HEK293 (cell line): Measurements from ENCODE around the gene CYP2A6.
A peak's percentile ranks its signal among the peaks of the same experiment; 100 is the strongest.

ENCODE experiments used
- CTCF ChIA-PET: fragments of 350-600 bp; formaldehyde crosslinking; extraction: SDS; loops from one replicate; lab custom pipeline; 2021; ENCODE audit warnings: antibody characterized with exemption; lab: Yijun Ruan, JAX
- POLR2A ChIA-PET: fragments of 300-600 bp; formaldehyde crosslinking; extraction: SDS; loops from one replicate; lab custom pipeline; 2020; ENCODE audit warnings: antibody characterized with exemption, inconsistent platforms; lab: Yijun Ruan, JAX
- H3K27ac ChIP-seq: fragments of 200-500 bp; sonication (Bioruptor generic); 2 replicates; pipeline ENCODE4 v1.5.1; 2014; ENCODE audit warnings: low read depth, low read length, control low read depth, inconsistent platforms; ENCODE audit errors: extremely low read depth
- H3K36me3 ChIP-seq, 2 experiments: fragments of 200-500 bp in 1 of 2; sonication (Bioruptor generic) in 1 of 2; 1 replicate in 1 of 2; 2 replicates in 1 of 2; pipeline ENCODE4 v1.5.1; 2014 to 2017; ENCODE audit warnings: inconsistent platforms in 2 of 2, low read length in 2 of 2; ENCODE audit not compliant: control insufficient read depth in 2 of 2, insufficient read depth in 1 of 2
- H3K4me1 ChIP-seq: fragments of 200-500 bp; sonication (Bioruptor generic); 2 replicates; pipeline ENCODE4 v1.5.1; 2014; ENCODE audit warnings: mild to moderate bottlenecking, low read length, inconsistent platforms; ENCODE audit not compliant: control insufficient read depth, insufficient read depth
- H3K4me3 ChIP-seq: 2 replicates; pipeline ENCODE4 v1.5.1; 2011; ENCODE audit warnings: low read depth, mild to moderate bottlenecking, control low read depth, low read length, moderate library complexity
- H3K9me3 ChIP-seq: fragments of 200-500 bp; sonication (Bioruptor generic); 2 replicates; pipeline ENCODE4 v1.5.1; 2014; ENCODE audit warnings: low read depth, low read length, inconsistent platforms; ENCODE audit not compliant: control insufficient read depth, insufficient read depth
- ELK4 ChIP-seq: IDR thresholded peaks from 2 replicates; pipeline ENCODE4 v1.6.1; 2011; ENCODE audit warnings: mild to moderate bottlenecking, low read depth, low read length, borderline replicate concordance
- KLF7 ChIP-seq: fragments of 450-650 bp; formaldehyde crosslinking; IDR thresholded peaks from 2 replicates; pipeline ENCODE4 v1.5.1; 2016; ENCODE audit warnings: missing biosample characterization, missing genetic modification characterization, borderline replicate concordance
- OVOL3 ChIP-seq: fragments of 450-650 bp; formaldehyde crosslinking; IDR thresholded peaks from 2 replicates; pipeline ENCODE4 v1.5.1; 2016; ENCODE audit warnings: missing biosample characterization, missing genetic modification characterization
- YY1 ChIP-seq: fragments of 450-650 bp; formaldehyde crosslinking; IDR thresholded peaks from 2 replicates; pipeline ENCODE4 v1.5.1; 2018; ENCODE audit warnings: missing biosample characterization, missing genetic modification characterization
- ZBTB44 ChIP-seq: fragments of 450-650 bp; IDR thresholded peaks from 2 replicates; pipeline ENCODE4 v1.5.1; 2018; ENCODE audit warnings: missing biosample characterization, mild to moderate bottlenecking, missing genetic modification characterization
- ZNF148 ChIP-seq: fragments of 450-650 bp; formaldehyde crosslinking; IDR thresholded peaks from 2 replicates; pipeline ENCODE4 v1.5.0; 2017; ENCODE audit warnings: missing biosample characterization, missing genetic modification characterization, borderline replicate concordance
- ZNF223 ChIP-seq: fragments of 450-650 bp; formaldehyde crosslinking; IDR thresholded peaks from 2 replicates; pipeline ENCODE4 v1.5.1; 2016; ENCODE audit warnings: missing biosample characterization, missing genetic modification characterization
- ZNF248 ChIP-seq: fragments of 450-650 bp; formaldehyde crosslinking; IDR thresholded peaks from 2 replicates; pipeline ENCODE4 v1.5.1; 2017; ENCODE audit warnings: missing biosample characterization, missing genetic modification characterization
- ZNF274 ChIP-seq, 2 experiments: fragments of 200-500 bp in 1 of 2; fragments of 450-650 bp in 1 of 2; sonication (Bioruptor generic) in 1 of 2; formaldehyde crosslinking in 1 of 2; IDR thresholded peaks; 2 replicates each; pipeline versions ENCODE4 v1.5.1 to v1.6.1; 2014 to 2016; ENCODE audit warnings: borderline replicate concordance in 1 of 2, inconsistent platforms in 1 of 2, low read length in 1 of 2, missing biosample characterization in 1 of 2, missing genetic modification characterization in 1 of 2
- ZNF302 ChIP-seq: fragments of 450-650 bp; formaldehyde crosslinking; IDR thresholded peaks from 2 replicates; pipeline ENCODE4 v1.5.1; 2016; ENCODE audit warnings: missing biosample characterization, missing genetic modification characterization, low read depth
- ZNF645 ChIP-seq: fragments of 450-650 bp; formaldehyde crosslinking; IDR thresholded peaks from 2 replicates; pipeline ENCODE4; 2016; ENCODE audit warnings: missing biosample characterization, missing genetic modification characterization
- ZNF701 ChIP-seq: fragments of 450-650 bp; formaldehyde crosslinking; IDR thresholded peaks from 2 replicates; pipeline ENCODE4 v1.5.1; 2016; ENCODE audit warnings: missing biosample characterization, missing genetic modification characterization
- ZNF704 ChIP-seq: fragments of 450-650 bp; formaldehyde crosslinking; IDR thresholded peaks from 2 replicates; pipeline ENCODE4 v1.5.1; 2016; ENCODE audit warnings: missing biosample characterization, missing genetic modification characterization
- ZNF837 ChIP-seq: fragments of 450-650 bp; formaldehyde crosslinking; IDR thresholded peaks from 2 replicates; pipeline ENCODE4 v1.5.1; 2016; ENCODE audit warnings: missing biosample characterization, missing genetic modification characterization
- ZXDB ChIP-seq: fragments of 450-650 bp; formaldehyde crosslinking; IDR thresholded peaks from 2 replicates; pipeline ENCODE4 v1.5.1; 2016; ENCODE audit warnings: missing biosample characterization, missing genetic modification characterization
- TF ChIP-seq, protein P1 (sequence below): fragments of 450-650 bp; formaldehyde crosslinking; conservative IDR thresholded peaks from 2 replicates; pipeline ENCODE4 v1.5.1; 2016; ENCODE audit warnings: low read depth, missing biosample characterization, missing genetic modification characterization

Gene CYP2A6

DNA sequence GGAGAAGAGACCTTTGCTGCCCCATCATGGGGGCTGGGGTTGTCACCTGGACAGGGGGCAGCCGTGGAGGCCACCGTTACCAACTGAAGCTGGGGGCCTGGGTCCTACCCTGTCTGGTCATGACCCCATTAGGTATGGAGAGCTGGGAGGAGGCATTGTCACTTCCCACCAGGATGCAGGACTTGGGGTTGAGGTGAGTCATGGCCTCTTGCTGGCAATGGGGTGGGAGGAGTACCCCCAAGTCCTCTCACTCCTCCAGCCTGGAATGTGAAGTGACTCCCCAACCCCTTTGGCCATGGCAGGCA, 42.3 kb downstream of the CYP2A6 start:
- Histone ChIP-seq H3K4me1 (peaks cover 53% of the 10 kb centered on the region), H3K36me3 (peaks cover 28 to 57% of the 10 kb centered on the region in 2 experiments), H3K4me3 (no peak overlapping the region), H3K9me3 (no peaks in the 10 kb centered on the region), H3K27ac (peak overlapping the region; percentile 28; the same call in 1 of the 2 replicates)
- ChIA-PET POLR2A (interaction anchor here (1.3 to 8.6 kb wide), 6 partner anchors 10 to 145 kb away, joined by 4 to 86 read pairs (median 16); partner anchors contain the start of genes ACTMAP, EGLN2, RAB4B and SNRPA), CTCF (interaction anchor here (0.5 to 5.6 kb wide), 30 partner anchors 9 to 750 kb away, joined by 3 to 77 read pairs (median 4); partner anchors contain the start of genes ACTMAP, EGLN2, MIA and RAB4B)
- no peak for TF ChIP-seq OVOL3 (tag by site-specific recombination)
- no peak for TF ChIP-seq ZNF148 (tag by site-specific recombination)
- no peak for TF ChIP-seq ZNF837 (tag by site-specific recombination)

DNA sequence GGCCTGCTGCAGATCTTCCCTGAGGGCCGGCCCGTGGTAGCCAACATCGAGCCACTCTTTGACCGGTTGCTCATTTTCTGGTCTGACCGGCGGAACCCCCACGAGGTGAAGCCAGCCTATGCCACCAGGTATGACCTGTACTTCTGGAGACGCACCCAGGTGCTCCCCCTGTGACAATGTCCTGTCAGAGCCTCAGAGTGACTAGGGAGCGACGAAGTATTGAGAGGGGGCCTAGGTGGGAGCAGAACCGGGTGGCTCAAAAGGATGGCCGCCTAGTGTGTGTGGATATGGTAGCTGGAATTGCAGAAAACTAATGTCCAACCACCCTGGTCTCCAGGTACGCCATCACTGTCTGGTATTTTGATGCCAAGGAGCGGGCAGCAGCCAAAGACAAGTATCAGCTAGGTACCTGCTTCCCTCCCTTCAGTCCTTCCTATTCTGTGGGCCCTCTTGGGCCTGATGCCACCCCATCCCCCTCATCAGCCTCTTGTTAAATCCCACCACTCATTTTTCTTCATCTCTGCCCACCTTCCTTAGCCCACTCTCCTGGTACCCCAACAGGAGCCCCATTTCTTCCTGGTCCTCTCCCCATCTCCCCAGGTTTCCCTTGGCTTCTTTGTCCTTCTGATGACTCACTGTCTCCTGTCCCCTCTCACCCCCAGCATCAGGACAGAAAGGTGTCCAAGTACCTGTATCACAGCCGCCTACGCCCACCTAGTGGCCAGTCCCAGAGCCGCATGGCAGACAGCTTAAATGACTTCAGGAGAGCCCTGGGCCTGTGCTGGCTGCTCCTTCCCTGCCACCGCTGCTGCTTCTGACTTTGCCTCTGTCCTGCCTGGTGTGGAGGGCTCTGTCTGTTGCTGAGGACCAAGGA, 42.9 kb downstream of the CYP2A6 start:
- peak overlapping the region; percentile 28 for H3K27ac ChIP-seq
- CTCF ChIA-PET: interaction anchor here (0.5 to 5.6 kb wide), 53 partner anchors 9 to 749 kb away, joined by 3 to 77 read pairs (median 4); partner anchors contain the start of genes ACTMAP, COQ8B, EGLN2 and ITPKC
- H3K4me1 ChIP-seq: peaks cover 58% of the 10 kb centered on the region
- no peaks in the 10 kb centered on the region for H3K9me3 ChIP-seq
- POLR2A ChIA-PET: interaction anchor here (0.7 to 8.6 kb wide), 19 partner anchors 9 to 203 kb away, joined by 3 to 86 read pairs (median 6); partner anchors contain the start of genes ACTMAP, COQ8B, EGLN2 and ITPKC
- no peak overlapping the region for H3K4me3 ChIP-seq
- peaks cover 29 to 63% of the 10 kb centered on the region in 2 experiments for H3K36me3 ChIP-seq
- TF ChIP-seq ZNF701 (0 out of 2 replicates have a peak, but pooled peaks have one; percentile 11), ZNF248 (no peak), ZNF302 (tag by site-specific recombination) (no peak), ZBTB44 (no peak), ZNF223 (tag by site-specific recombination) (no peak), ZNF274 (IDR thresholded peaks at IDR 0.05; ENCODE audit: low read length) (no peak), ZNF274 (tag by site-specific recombination; IDR thresholded peaks at IDR 0.05; ENCODE audit: borderline replicate concordance) (peak; percentile 15; the same call in 1 of the 2 replicates), KLF7 (0 out of 2 replicates have a peak, but pooled peaks have one; percentile 45), ZXDB (tag by site-specific recombination) (no peak; the same call in 1 of the 2 replicates), YY1 (tag by site-specific recombination) (no peak), ZNF645 (no peak), ZNF148 (tag by site-specific recombination) (no peak), ZNF704 (tag by site-specific recombination) (no peak), ELK4 (no peak)
- TF ChIP-seq, protein P1, sequence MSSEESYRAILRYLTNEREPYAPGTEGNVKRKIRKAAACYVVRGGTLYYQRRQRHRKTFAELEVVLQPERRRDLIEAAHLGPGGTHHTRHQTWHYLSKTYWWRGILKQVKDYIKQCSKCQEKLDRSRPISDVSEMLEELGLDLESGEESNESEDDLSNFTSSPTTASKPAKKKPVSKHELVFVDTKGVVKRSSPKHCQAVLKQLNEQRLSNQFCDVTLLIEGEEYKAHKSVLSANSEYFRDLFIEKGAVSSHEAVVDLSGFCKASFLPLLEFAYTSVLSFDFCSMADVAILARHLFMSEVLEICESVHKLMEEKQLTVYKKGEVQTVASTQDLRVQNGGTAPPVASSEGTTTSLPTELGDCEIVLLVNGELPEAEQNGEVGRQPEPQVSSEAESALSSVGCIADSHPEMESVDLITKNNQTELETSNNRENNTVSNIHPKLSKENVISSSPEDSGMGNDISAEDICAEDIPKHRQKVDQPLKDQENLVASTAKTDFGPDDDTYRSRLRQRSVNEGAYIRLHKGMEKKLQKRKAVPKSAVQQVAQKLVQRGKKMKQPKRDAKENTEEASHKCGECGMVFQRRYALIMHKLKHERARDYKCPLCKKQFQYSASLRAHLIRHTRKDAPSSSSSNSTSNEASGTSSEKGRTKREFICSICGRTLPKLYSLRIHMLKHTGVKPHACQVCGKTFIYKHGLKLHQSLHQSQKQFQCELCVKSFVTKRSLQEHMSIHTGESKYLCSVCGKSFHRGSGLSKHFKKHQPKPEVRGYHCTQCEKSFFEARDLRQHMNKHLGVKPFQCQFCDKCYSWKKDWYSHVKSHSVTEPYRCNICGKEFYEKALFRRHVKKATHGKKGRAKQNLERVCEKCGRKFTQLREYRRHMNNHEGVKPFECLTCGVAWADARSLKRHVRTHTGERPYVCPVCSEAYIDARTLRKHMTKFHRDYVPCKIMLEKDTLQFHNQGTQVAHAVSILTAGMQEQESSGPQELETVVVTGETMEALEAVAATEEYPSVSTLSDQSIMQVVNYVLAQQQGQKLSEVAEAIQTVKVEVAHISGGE: no peak
